Jurkat, Clone E6-1 (cell line): ENCODE measurements around the gene MCL1.

Experiments used
- DNase-seq: peaks from one replicate; pipeline ENCODE4 v3.0.0-alpha.2; 2011; ENCODE audit warnings: low read depth, low spot score
- H3K4me3 ChIP-seq: 2 replicates; pipeline ENCODE4 v1.5.1; 2011; ENCODE audit warnings: mild to moderate bottlenecking, low read length, control low read depth, moderate library complexity

The MCL1 gene

DNA sequence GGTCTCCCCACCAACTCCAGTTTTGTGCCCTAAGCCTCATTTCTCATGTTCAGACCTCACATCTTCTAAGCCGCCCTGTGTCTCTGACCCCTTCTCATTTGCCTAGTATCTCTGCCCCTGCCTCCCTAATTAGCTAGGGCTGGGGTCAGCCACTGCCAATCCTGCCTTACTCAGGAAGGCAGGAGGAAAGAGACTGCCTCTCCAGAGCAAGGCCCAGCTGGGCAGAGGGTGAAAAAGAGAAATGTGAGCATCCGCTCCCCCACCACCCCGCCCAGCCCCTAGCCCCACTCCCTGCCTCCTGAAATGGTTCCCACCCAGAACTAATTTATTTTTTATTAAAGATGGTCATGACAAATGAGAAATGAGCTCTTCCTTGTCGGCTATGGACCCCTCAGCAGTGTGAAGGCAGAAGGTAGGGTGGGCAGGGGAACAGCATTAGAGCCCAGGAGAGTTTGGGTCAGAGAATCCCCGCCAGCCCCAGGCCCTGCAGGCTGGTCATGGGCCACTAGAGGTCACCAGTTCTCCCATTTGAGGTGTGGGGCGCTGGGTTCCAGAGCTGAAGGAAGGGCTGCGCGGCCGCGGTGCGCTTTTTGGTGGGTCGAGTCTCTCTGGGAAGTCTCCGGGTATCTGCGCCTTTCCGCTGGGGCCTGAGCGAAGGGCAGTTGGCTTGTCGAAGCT is 18.7 kb downstream of the MCL1 start:
- no peak for DNase-seq
- no peak overlapping the region for H3K4me3 ChIP-seq

GRCh38 chr1:150560011-150560438 is 19.4 kb downstream of the MCL1 start:
- H3K4me3 ChIP-seq, result no peak overlapping the region
- DNase-seq, result no peak

DNA sequence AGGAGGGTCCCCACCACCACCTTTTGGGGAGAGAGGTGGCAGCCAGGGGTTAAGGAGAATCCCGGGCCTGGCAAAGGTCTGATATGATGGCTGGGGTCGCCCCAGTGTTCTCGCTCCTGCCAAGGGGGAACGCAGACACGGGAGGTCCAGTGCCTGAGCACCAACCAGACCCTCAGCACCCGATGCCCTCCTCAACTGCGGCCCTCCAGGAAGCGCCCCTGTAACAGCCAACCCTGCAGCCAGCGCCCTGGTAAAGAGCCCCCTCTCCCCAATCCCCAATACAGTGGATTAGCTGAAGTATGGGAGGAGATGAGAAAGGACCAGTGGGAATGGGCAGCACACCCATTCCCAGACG is 19.8 kb downstream of the MCL1 start:
- no peak overlapping the region for H3K4me3 ChIP-seq
- DNase-seq, result no peak

- H3K4me3 ChIP-seq, result no peak overlapping the region
- DNase-seq, result no peak
These were observed 20.4 kb downstream of the MCL1 start for GRCh38 chr1:150558761-150559655.

DNA sequence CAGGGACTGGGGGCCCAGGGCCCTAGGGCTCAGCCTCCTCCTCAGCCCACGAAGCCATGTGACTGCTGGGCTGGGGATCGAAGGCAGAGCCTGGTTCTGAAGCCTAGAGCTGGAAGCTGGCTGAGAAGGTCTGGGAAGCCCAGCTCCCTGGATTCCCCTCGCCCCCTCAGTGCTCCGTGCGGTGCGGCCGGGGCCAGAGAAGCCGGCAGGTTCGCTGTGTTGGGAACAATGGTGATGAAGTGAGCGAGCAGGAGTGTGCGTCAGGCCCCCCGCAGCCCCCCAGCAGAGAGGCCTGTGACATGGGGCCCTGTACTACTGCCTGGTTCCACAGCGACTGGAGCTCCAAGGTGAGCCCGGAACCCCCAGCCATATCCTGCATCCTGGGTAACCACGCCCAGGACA is 21.1 kb downstream of the MCL1 start:
- no peak for DNase-seq
- no peak overlapping the region for H3K4me3 ChIP-seq

GRCh38 chr1:150557813-150558212 is 21.6 kb downstream of the MCL1 start:
- DNase-seq, result no peak
- no peak overlapping the region for H3K4me3 ChIP-seq

GRCh38 chr1:150557065-150557600 is 22.3 kb downstream of the MCL1 start:
- DNase-seq, result no peak
- H3K4me3 ChIP-seq, result no peak overlapping the region

GRCh38 chr1:150555971-150556865 is 23.2 kb downstream of the MCL1 start:
- no peak for DNase-seq

DNA sequence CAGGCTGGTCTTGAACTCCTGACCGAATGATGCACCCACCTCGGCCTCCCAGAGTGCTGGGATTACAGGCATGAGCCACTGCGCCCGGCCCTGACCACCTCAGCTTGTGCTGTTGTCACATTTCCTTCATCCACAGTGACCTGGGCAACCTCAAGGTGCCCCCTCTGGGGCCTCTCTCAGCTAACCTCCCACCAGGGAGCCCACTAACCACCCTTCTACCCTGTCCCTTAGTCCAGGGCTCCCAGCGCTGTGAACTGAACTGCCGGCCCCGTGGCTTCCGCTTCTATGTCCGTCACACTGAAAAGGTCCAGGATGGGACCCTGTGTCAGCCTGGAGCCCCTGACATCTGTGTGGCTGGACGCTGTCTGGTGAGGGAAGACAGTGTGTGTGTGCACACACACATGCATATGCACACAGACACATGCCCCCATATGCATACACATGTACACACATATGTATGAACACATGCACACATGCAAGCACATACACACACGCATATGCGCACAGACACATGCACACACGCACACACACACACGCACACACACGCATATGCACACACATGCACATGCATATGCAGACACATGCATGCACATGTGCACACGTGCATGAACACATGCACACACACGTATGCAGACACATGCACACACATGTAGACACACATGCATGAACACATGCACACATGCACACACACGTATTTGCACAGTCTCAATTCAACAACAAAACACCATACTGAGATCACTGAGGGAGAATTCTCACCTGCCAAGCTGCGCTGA is 24.0 kb downstream of the MCL1 start:
- no peak for DNase-seq

More at GRCh38 chr1:150555971-150556865, 23.2 kb downstream of the MCL1 start:
- H3K4me3 ChIP-seq, result no peak overlapping the region

GRCh38 chr1:150554086-150554452 is 25.3 kb downstream of the MCL1 start:
- DNase-seq, result no peak
- no peak overlapping the region for H3K4me3 ChIP-seq

More for the DNA sequence above, 24.0 kb downstream of the MCL1 start:
- H3K4me3 ChIP-seq, result no peak overlapping the region

DNA sequence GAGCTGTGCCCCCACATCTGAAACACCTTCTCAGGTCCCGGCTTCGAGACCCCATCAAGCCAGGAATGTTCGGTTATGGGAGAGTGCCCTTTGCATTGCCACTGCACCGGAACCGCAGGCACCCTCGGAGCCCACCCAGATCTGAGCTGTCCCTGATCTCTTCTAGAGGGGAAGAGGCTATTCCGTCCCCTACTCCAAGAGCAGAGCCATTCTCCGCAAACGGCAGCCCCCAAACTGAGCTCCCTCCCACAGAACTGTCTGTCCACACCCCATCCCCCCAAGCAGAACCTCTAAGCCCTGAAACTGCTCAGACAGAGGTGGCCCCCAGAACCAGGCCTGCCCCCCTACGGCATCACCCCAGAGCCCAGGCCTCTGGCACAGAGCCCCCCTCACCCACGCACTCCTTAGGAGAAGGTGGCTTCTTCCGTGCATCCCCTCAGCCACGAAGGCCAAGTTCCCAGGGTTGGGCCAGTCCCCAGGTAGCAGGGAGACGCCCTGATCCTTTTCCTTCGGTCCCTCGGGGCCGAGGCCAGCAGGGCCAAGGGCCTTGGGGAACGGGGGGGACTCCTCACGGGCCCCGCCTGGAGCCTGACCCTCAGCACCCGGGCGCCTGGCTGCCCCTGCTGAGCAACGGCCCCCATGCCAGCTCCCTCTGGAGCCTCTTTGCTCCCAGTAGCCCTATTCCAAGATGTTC is 25.9 kb downstream of the MCL1 start:
- no peak overlapping the region for H3K4me3 ChIP-seq
- DNase-seq, result no peak

DNA sequence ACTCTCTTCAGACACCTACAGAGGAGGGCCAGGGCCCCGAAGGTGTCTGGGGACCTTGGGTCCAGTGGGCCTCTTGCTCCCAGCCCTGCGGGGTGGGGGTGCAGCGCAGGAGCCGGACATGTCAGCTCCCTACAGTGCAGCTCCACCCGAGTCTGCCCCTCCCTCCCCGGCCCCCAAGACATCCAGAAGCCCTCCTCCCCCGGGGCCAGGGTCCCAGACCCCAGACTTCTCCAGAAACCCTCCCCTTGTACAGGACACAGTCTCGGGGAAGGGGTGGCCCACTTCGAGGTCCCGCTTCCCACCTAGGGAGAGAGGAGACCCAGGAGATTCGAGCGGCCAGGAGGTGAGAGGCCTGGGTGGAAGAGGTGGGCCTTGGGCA is 26.5 kb downstream of the MCL1 start:
- no peak for DNase-seq
- no peak overlapping the region for H3K4me3 ChIP-seq

GRCh38 chr1:150552128-150552910 is 27.1 kb downstream of the MCL1 start:
- no peak for DNase-seq
- no peak overlapping the region for H3K4me3 ChIP-seq

DNA sequence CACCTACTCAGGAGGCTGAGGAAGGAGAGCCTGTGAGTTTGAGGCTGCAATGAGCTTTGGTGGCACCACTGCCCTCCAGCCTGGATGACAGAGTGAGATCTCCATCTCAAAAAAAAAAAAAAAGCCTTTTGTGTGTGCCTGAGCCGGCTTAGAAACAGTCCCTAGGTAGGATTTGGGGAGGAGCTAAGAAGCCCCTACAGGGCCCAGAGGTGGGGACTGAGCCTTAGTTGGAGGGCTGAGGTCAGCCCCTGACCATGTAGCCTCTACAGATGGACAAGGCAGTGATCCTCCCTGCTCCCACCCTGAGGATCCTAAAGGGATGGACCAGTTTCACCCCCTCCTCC is 27.7 kb downstream of the MCL1 start:
- no peak for DNase-seq
- no peak overlapping the region for H3K4me3 ChIP-seq

GRCh38 chr1:150551051-150551783 is 28.2 kb downstream of the MCL1 start:
- no peak overlapping the region for H3K4me3 ChIP-seq
- DNase-seq, result no peak

DNA sequence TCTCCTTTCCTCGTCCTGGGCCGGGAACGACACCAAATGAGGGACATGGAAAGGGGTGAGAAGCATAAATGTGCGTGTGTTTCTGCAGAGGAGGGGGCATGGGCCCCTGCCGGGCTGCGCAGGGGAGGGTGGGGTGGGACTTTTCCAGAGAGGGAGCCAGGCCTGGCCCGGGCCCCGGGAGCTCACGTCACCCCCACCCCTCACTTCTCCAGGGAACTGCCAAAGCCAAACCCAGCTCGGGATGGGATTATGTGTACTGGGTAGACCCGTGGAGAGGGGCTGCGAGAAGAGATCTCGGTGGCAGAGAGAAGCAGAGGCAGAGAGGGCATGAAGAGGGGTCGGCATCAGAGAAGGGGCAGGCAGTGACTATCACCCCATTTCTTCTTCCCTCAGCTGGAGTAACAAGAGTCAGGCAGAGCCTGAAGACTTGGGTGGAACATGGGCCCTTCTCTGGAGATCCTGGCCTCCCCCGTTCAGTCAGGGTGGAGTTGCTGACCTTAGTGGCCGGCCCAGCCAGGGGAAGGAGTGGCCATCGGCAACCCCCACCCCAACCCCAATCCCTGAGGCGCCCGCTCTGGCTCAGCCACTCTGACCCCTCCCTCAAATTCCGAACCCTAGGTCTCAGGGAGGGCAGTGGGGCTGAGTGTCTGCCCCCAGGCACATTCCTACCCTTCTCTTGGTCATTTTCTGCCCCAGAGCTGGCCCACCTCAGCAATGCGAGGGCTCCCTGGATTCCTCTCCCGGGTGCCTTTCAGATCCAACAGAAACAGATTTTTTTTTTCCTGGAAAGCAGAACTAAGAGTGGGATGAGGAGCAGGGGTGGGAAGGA is 29.0 kb downstream of the MCL1 start:
- no peak overlapping the region for H3K4me3 ChIP-seq
- DNase-seq, result no peak
